Stromal cell of bone marrow (primary cell): ENCODE measurements around the gene PPAT.
"Not testable (repeated sequence)": the region's sequence is repeated elsewhere in the genome, so short reads cannot be mapped to it uniquely, and the experiment has no call there.

Experiments
- DNase-seq: peaks from one replicate; pipeline ENCODE4 v3.0.0-alpha.2; 2012; ENCODE audit warnings: low read depth

PPAT gene

DNA sequence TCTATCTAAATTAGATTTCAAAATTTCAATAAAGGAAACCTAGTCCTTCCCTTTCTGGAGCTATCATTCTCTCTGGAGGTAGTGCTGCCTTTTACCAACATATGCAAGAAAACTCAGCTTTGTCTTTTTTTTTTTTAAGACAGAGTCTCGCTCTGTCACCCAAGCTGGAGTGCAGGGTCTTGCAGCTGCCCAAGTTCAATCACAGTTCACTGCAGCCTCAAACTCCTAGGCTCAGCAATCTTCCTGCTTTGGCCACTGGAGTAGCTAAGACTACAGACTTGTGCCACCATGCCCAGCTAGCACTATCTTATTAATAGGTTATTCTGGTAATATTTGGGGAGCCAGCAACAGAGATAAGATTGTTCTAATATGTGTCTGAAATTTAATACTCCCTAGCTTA lies 60.5 kb downstream of the PPAT start:
- DNase-seq: no peak

DNA sequence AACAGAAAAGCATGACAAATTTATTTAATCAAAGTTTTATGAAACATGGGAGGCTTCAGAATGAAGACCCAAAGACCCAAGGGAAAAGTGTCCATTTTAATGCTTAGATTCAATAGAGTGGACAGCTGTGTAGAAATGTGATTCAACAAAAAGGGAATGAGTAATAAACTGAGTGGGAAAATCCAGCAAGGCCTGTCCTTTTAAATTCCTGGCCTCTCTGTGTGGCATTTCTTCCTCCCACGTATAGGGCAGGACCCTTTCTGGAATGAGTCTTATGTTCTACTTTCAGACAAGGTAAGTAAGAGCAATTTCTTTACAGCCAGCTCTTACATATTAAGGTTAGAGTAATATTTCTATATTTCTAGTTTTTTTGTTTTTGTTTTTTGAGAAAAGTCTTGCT lies 62.6 kb downstream of the PPAT start:
- no peak for DNase-seq

GRCh38 chr4:56371426-56372220 lies 63.8 kb downstream of the PPAT start:
- no peak for DNase-seq

GRCh38 chr4:56370377-56370776 lies 65.0 kb downstream of the PPAT start:
- DNase-seq: no peak

GRCh38 chr4:56362981-56363380 lies 72.4 kb downstream of the PPAT start:
- DNase-seq: not testable (repeated sequence)

GRCh38 chr4:56360071-56360470 lies 75.3 kb downstream of the PPAT start:
- no peak for DNase-seq

GRCh38 chr4:56356650-56357049 lies 78.8 kb downstream of the PPAT start:
- DNase-seq: no peak

- no peak for DNase-seq
These were observed 86.8 kb downstream of the PPAT start for GRCh38 chr4:56348576-56348975.

GRCh38 chr4:56345458-56345857 lies 90.0 kb downstream of the PPAT start:
- no peak for DNase-seq
